Measurements from ENCODE around the gene PPM1L. TPM values are rescaled to one million over a fixed set of nuclear protein-coding genes. Genes with fewer than 3 reads are reported as not detected.

PPM1L gene
- total and polyA plus RNA-seq, 10 of the 15 experiments (the other 5 are each of a cell fraction or from before 2014, with no cell fraction given) = under 0.01 to 0.33 (median 0.06) TPM; not detected in 1

- 94% methylated on average over 1 of the region's 1 CpG for WGBS (ENCODE audit: insufficient coverage, insufficient replicate concordance, low lambda C conversion rate, missing lambda C conversion rate)
- DNase-seq (ENCODE audit: low read depth, low spot score) = no peak
- H3K4me1 ChIP-seq (ENCODE audit: control insufficient read depth, insufficient read depth, low read length) = peaks cover 27% of the 10 kb centered on the region
- CTCF ChIA-PET = no interaction called here
- H3K79me2 ChIP-seq (ENCODE audit: control insufficient read depth, insufficient read depth, low read length) = no peaks in the 10 kb centered on the region
- H3K9me3 ChIP-seq (replicated peaks; ENCODE audit: control insufficient read depth, insufficient read depth, low read length) = no peaks in the 10 kb centered on the region
- no peak overlapping the region for H3K9ac ChIP-seq (ENCODE audit: control insufficient read depth, insufficient read depth, low read length)
- intact Hi-C loops (cut with micrococcal nuclease; ENCODE audit: unreplicated experiment) (loop anchor here (5.0 kb wide), 1 partner anchor 155 kb away; the partner anchor contains the start of gene NMD3), in situ Hi-C loops (cut with MboI) (no loop called here)
- H4K20me1 ChIP-seq (ENCODE audit: control insufficient read depth, insufficient read depth) = no peaks in the 10 kb centered on the region
- peak overlapping the region; percentile 17; the same call in 1 of the 2 replicates for H3K4me2 ChIP-seq (ENCODE audit: control insufficient read depth, insufficient read depth)
- POLR2A ChIA-PET = no interaction called here
- H2AFZ ChIP-seq (ENCODE audit: control insufficient read depth, low read depth, low read length) = no peak overlapping the region
- RAD21 ChIA-PET (ENCODE audit: unreplicated experiment) = no interaction called here
- H3K27me3 ChIP-seq (replicated peaks in 1 of 2; ENCODE audit: control insufficient read depth in 2 of 2, insufficient read depth in 2 of 2, low read length in 1 of 2) = no peaks in the 10 kb centered on the region
- H3K36me3 ChIP-seq (ENCODE audit: control insufficient read depth in 2 of 2, insufficient read depth in 2 of 2, low read length in 1 of 2) = no peaks in the 10 kb centered on the region
- no peak for ATAC-seq
- H3K4me3 ChIP-seq = no peak overlapping the region
- no peak for FAIRE-seq
- no peak for TF ChIP-seq NBN (IDR thresholded peaks at IDR 0.05)
- TF ChIP-seq ESRRA (IDR thresholded peaks at IDR 0.05; ENCODE audit: low read length) = no peak
- TF ChIP-seq CBFB (IDR thresholded peaks at IDR 0.05; ENCODE audit: low read depth) = no peak
- no peak for TF ChIP-seq ASH2L (IDR thresholded peaks at IDR 0.05; ENCODE audit: borderline replicate concordance, low read depth)
- TF ChIP-seq HDGF (IDR thresholded peaks at IDR 0.05) = no peak
- no peak for TF ChIP-seq MYC (IDR thresholded peaks at IDR 0.05; ENCODE audit: insufficient read depth, insufficient read length, insufficient replicate concordance, low read length, severe bottlenecking)
- TF ChIP-seq YY1 (IDR thresholded peaks at IDR 0.05; ENCODE audit: low read depth, low read length) = no peak
- no peak for TF ChIP-seq ZBTB33 (IDR thresholded peaks at IDR 0.05)
- no peak overlapping the region for H3K27ac ChIP-seq (ENCODE audit: control insufficient read depth, insufficient read depth)
- SMC1A ChIA-PET (ENCODE audit: uncharacterized antibody, unreplicated experiment) = interaction anchor here (1.1 kb wide), 1 partner anchor 139 kb away, joined by 3 read pairs; no protein-coding TSS in a partner anchor
- no TSS peak for BruUV-seq (replicated peaks)
Measured at GRCh38 chr3:161067335-161067734, 311.3 kb downstream of the PPM1L start.

All from GM12878 (cell line).